CD4-positive, CD25-positive, alpha-beta regulatory T cell (primary cell): Measurements from ENCODE around the gene IGF1R. TPM values are rescaled to one million over a fixed set of nuclear protein-coding genes. Genes with fewer than 3 reads are reported as not detected.

Experiments used
- ATAC-seq, 2 donors: fragments of 150-1000 bp; cut with Tn5 transposase; one replicate each; pipeline ENCODE4 v1.10.0; 2021; ENCODE audit warnings: low read depth in 2 of 2, moderate number of reproducible peaks in 2 of 2, moderate library complexity in 1 of 2
- DNase-seq, 3 donors: peaks; one replicate each; pipeline versions ENCODE4 v3.0.0 to v3.0.0-alpha.2; 2012 to 2022; ENCODE audit warnings: mixed read lengths in 1 of 3
- H3K27ac ChIP-seq: one replicate; pipeline ENCODE4 v1.7.0; 2013; ENCODE audit warnings: mild to moderate bottlenecking, low read length; ENCODE audit not compliant: insufficient read depth, poor library complexity, severe bottlenecking
- H3K27me3 ChIP-seq: one replicate; pipeline ENCODE4 v1.7.0; 2013; ENCODE audit warnings: low read length; ENCODE audit not compliant: control insufficient read depth, insufficient read depth
- H3K36me3 ChIP-seq: one replicate; pipeline ENCODE4 v1.7.0; 2013; ENCODE audit warnings: mild to moderate bottlenecking, low read length, moderate library complexity; ENCODE audit not compliant: control insufficient read depth, insufficient read depth
- H3K4me1 ChIP-seq: 2 replicates; pipeline ENCODE4 v1.7.0; 2013; ENCODE audit warnings: mild to moderate bottlenecking, low read length; ENCODE audit not compliant: insufficient read depth, control insufficient read depth, poor library complexity, severe bottlenecking
- H3K4me3 ChIP-seq: one replicate; pipeline ENCODE4 v1.7.0; 2013; ENCODE audit warnings: low read depth, mild to moderate bottlenecking, low read length, moderate library complexity
- H3K9me3 ChIP-seq, 2 experiments: 1 replicate in 1 of 2; 2 replicates in 1 of 2; pipeline ENCODE4 v1.7.0; 2013; ENCODE audit warnings: low read length in 2 of 2, mild to moderate bottlenecking in 1 of 2, moderate library complexity in 1 of 2; ENCODE audit not compliant: control insufficient read depth in 2 of 2
- H3K27ac Mint-ChIP-seq, 3 donors: one replicate each; pipeline ENCODE4 v1.8.0; 2020 to 2022; ENCODE audit warnings: mild to moderate bottlenecking in 3 of 3, mixed read lengths in 3 of 3, moderate library complexity in 2 of 3
- H3K27me3 Mint-ChIP-seq: one replicate; pipeline ENCODE4 v1.8.0; 2022; ENCODE audit warnings: mild to moderate bottlenecking, mixed read lengths
- H3K36me3 Mint-ChIP-seq: one replicate; pipeline ENCODE4 v1.8.0; 2020; ENCODE audit warnings: mixed read lengths
- H3K4me1 Mint-ChIP-seq, 4 donors: one replicate each; pipeline ENCODE4 v1.8.0; 2020 to 2022; ENCODE audit warnings: mixed read lengths in 4 of 4, mild to moderate bottlenecking in 1 of 4
- H3K4me3 Mint-ChIP-seq, 4 donors: one replicate each; pipeline ENCODE4 v1.8.0; 2020 to 2022; ENCODE audit warnings: mild to moderate bottlenecking in 4 of 4, mixed read lengths in 4 of 4, moderate library complexity in 3 of 4
- H3K9me3 Mint-ChIP-seq, 7 donors: one replicate each; pipeline ENCODE4 v1.8.0; 2020 to 2022; ENCODE audit warnings: mixed read lengths in 7 of 7, mild to moderate bottlenecking in 3 of 7, moderate library complexity in 2 of 7
- polyA plus RNA-seq, 4 donors: library from polyadenylated mRNA; unstranded; fragments of 300-500 nt; fragmentation: Illumina TruSeq; gene quantifications; one replicate each; pipeline ENCODE4 v1.2.3, GENCODE V29; 2021
- total RNA-seq: library from RNA; stranded (reverse); gene quantifications from one replicate; pipeline ENCODE4 v1.2.3, GENCODE V29; 2022

IGF1R gene
- total and polyA plus RNA-seq, 5 donors from 2014 or later: 1.6 to 14.2 (median 3.6) TPM

- no peaks in the 10 kb centered on the region for H3K36me3 ChIP-seq
- H3K4me1 Mint-ChIP-seq: peaks cover 0 to 96% (median 35%) of the 10 kb centered on the region in 4 donors
- DNase-seq (no peak), ATAC-seq (no peak)
- H3K9me3 ChIP-seq: no peaks in the 10 kb centered on the region
- H3K36me3 Mint-ChIP-seq: no peaks in the 10 kb centered on the region
- no peak overlapping the region for H3K4me3 ChIP-seq
- peak overlapping the region in 1 of 4 donors; percentile 25 for H3K4me3 Mint-ChIP-seq
- H3K27ac ChIP-seq: no peak overlapping the region
- H3K9me3 Mint-ChIP-seq: no peaks in the 10 kb centered on the region
- H3K27ac Mint-ChIP-seq: no peak overlapping the region
- peaks cover 6% of the 10 kb centered on the region for H3K4me1 ChIP-seq
- no peaks in the 10 kb centered on the region for H3K27me3 ChIP-seq
- H3K27me3 Mint-ChIP-seq: no peaks in the 10 kb centered on the region
These were observed 70.2 kb downstream of the IGF1R start for GRCh38 chr15:98718426-98719136.

- no peak overlapping the region for H3K4me3 ChIP-seq
- H3K27ac ChIP-seq: no peak overlapping the region
- Mint-ChIP-seq H3K36me3 (no peaks in the 10 kb centered on the region), H3K4me3 (peak overlapping the region in 1 of 4 donors; percentile 25), H3K27me3 (no peaks in the 10 kb centered on the region), H3K4me1 (peaks cover 0 to 95% (median 32%) of the 10 kb centered on the region in 4 donors), H3K27ac (no peak overlapping the region), H3K9me3 (no peaks in the 10 kb centered on the region)
- no peaks in the 10 kb centered on the region for H3K4me1 ChIP-seq
- no peak for ATAC-seq
- no peak for DNase-seq
- no peaks in the 10 kb centered on the region for H3K27me3 ChIP-seq
- H3K36me3 ChIP-seq: no peaks in the 10 kb centered on the region
- H3K9me3 ChIP-seq: no peaks in the 10 kb centered on the region
These were observed 70.9 kb downstream of the IGF1R start for GRCh38 chr15:98719137-98719740.

DNA sequence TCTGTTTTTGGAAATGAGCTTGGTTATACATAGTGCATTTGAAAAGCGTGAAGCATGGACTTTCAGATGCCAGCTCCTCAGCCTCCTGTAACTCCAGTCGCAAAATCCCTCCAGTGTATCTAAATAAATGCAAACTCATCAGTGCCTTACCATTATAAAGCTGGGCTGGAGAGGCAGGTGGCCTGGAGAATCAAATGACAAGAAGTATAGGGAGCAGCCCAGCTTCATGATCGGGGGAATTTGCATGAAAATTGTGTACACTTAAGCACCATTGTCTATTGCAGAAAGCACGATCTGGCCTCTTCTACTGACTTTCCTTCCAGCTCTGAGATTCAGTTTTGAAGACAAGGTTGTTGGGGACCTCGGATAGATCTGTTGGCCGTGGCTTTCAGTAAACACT lies 71.7 kb downstream of the IGF1R start:
- Mint-ChIP-seq H3K4me3 (no peak overlapping the region), H3K4me1 (peaks cover 0 to 91% (median 29%) of the 10 kb centered on the region in 4 donors), H3K27ac (no peak overlapping the region), H3K27me3 (no peaks in the 10 kb centered on the region), H3K9me3 (no peaks in the 10 kb centered on the region), H3K36me3 (no peaks in the 10 kb centered on the region)
- H3K4me1 ChIP-seq: no peaks in the 10 kb centered on the region
- H3K27me3 ChIP-seq: no peaks in the 10 kb centered on the region
- H3K36me3 ChIP-seq: no peaks in the 10 kb centered on the region
- H3K27ac ChIP-seq: no peak overlapping the region
- DNase-seq (no peak), ATAC-seq (no peak)
- no peak overlapping the region for H3K4me3 ChIP-seq
- H3K9me3 ChIP-seq: no peaks in the 10 kb centered on the region

DNA sequence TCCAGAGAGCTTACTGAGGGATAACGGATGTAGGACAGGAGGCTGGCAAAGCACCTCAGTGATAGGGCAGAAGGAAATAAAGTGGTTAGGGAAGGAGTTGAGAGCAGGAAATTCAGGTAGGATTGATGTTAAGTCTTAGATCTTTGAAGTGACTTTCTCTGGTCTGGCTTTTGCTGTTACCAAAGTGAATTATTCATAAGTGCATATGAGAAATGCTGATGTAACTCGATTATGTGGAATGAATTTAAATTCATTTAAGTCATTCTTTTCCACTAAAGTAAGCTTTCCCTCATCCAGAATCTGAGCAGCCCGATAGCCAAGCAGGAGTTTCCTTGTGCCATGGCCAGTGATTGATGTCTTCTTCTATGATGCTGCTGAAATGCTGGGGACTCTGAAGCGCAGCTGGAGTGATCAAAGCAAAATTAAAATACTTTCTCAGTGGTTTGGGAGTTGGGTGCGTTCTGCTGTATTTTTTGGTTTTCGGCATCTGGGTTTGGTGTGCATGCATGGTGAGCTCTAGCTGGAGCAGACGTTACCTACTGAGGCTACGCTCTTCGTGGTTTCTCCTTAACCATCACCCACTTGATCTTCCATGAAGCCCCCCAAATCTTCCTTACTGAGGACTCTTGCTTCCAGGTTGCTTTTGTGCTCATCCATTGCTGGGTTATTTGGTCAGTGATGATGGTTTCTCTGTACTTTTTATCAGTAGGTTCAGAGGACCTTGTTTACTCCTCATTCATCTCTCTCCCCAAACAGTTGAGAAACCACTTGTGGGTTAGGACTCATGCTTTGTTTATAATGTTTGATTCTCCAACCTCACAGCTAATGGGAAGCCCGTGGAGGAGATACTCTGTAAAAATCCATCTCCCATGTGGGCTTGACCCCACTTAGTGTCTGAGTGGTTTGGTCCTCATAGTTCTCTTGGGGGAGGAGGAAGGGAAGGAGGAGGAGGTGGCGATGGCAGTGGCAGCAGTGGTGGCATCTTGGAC lies 72.5 kb downstream of the IGF1R start:
- Mint-ChIP-seq H3K4me1 (peaks cover 0 to 89% (median 25%) of the 10 kb centered on the region in 4 donors), H3K27ac (peak overlapping the region in 2 of 3 donors; percentile 33 to 66), H3K36me3 (peaks cover 6% of the 10 kb centered on the region), H3K4me3 (peak overlapping the region in 2 of 4 donors; percentile 40 to 42), H3K27me3 (no peaks in the 10 kb centered on the region), H3K9me3 (no peaks in the 10 kb centered on the region)
- Histone ChIP-seq H3K4me3 (no peak overlapping the region), H3K36me3 (no peaks in the 10 kb centered on the region), H3K4me1 (no peaks in the 10 kb centered on the region), H3K27ac (no peak overlapping the region), H3K9me3 (no peaks in the 10 kb centered on the region), H3K27me3 (no peaks in the 10 kb centered on the region)
- DNase-seq (no peak), ATAC-seq (no peak)

GRCh38 chr15:98722209-98722608 lies 73.9 kb downstream of the IGF1R start:
- DNase-seq (no peak), ATAC-seq (no peak)
- H3K27ac Mint-ChIP-seq: no peak overlapping the region
- no peaks in the 10 kb centered on the region for H3K36me3 ChIP-seq
- H3K4me1 ChIP-seq: no peaks in the 10 kb centered on the region
- no peak overlapping the region for H3K4me3 ChIP-seq
- H3K9me3 Mint-ChIP-seq: no peaks in the 10 kb centered on the region
- H3K36me3 Mint-ChIP-seq: peaks cover 6% of the 10 kb centered on the region
- no peaks in the 10 kb centered on the region for H3K27me3 Mint-ChIP-seq
- no peaks in the 10 kb centered on the region for H3K27me3 ChIP-seq
- no peaks in the 10 kb centered on the region for H3K9me3 ChIP-seq
- H3K4me3 Mint-ChIP-seq: peak overlapping the region in 1 of 4 donors; percentile 3
- no peak overlapping the region for H3K27ac ChIP-seq
- peaks cover 0 to 89% (median 24%) of the 10 kb centered on the region in 4 donors for H3K4me1 Mint-ChIP-seq

GRCh38 chr15:98722645-98723044 lies 74.3 kb downstream of the IGF1R start:
- no peak overlapping the region for H3K27ac Mint-ChIP-seq
- H3K9me3 Mint-ChIP-seq: no peaks in the 10 kb centered on the region
- Histone ChIP-seq H3K27ac (no peak overlapping the region), H3K4me1 (no peaks in the 10 kb centered on the region), H3K4me3 (no peak overlapping the region), H3K9me3 (no peaks in the 10 kb centered on the region), H3K27me3 (no peaks in the 10 kb centered on the region), H3K36me3 (no peaks in the 10 kb centered on the region)
- no peak for DNase-seq
- H3K4me3 Mint-ChIP-seq: no peak overlapping the region
- ATAC-seq: no peak
- peaks cover 6% of the 10 kb centered on the region for H3K36me3 Mint-ChIP-seq
- H3K4me1 Mint-ChIP-seq: peaks cover 0 to 87% (median 24%) of the 10 kb centered on the region in 4 donors
- H3K27me3 Mint-ChIP-seq: no peaks in the 10 kb centered on the region

DNA sequence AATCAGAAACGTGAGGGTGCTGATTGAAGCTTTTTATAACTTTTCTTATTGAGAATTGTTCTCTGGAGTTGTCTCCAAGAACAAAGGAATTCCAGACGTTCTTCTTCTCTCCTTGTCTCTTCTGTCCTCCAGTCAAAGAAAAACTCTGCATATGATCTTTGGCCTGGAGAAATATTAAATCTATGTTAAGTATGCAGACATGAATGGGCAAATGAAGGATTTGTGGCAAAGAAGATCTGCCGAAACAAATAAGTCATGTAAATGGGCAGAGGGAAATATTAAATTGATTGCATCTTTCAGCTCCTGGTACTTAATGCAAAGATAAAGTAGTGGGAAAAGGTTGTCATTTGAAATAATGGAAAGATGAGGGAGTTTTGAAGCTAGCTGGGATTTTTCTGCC lies 74.9 kb downstream of the IGF1R start:
- no peak for ATAC-seq
- DNase-seq: no peak
- H3K9me3 Mint-ChIP-seq: no peaks in the 10 kb centered on the region
- Histone ChIP-seq H3K4me1 (no peaks in the 10 kb centered on the region), H3K4me3 (no peak overlapping the region), H3K27ac (no peak overlapping the region), H3K36me3 (no peaks in the 10 kb centered on the region), H3K27me3 (no peaks in the 10 kb centered on the region), H3K9me3 (no peaks in the 10 kb centered on the region)
- H3K27ac Mint-ChIP-seq: no peak overlapping the region
- no peaks in the 10 kb centered on the region for H3K27me3 Mint-ChIP-seq
- H3K4me1 Mint-ChIP-seq: peaks cover 0 to 84% (median 23%) of the 10 kb centered on the region in 4 donors
- peaks cover 6% of the 10 kb centered on the region for H3K36me3 Mint-ChIP-seq
- peak overlapping the region in 1 of 4 donors; percentile 3 for H3K4me3 Mint-ChIP-seq
